Colonic mucosa (tissue), 4 donors: ENCODE measurements around the gene ZFAND3. TPM values are rescaled to one million over a fixed set of nuclear protein-coding genes. Genes with fewer than 3 reads are reported as not detected.

Source experiments
- DNase-seq: peaks from one replicate; pipeline ENCODE4 v3.0.0-alpha.2; 2020
- H3K27ac ChIP-seq: fragments of 200-600 bp; one replicate; pipeline ENCODE4 v1.8.0; 2021
- H3K27me3 ChIP-seq: fragments of 200-600 bp; one replicate; pipeline ENCODE4 v1.8.0; 2021
- H3K36me3 ChIP-seq: fragments of 200-600 bp; one replicate; pipeline ENCODE4 v1.8.0; 2021
- H3K4me1 ChIP-seq: fragments of 200-600 bp; one replicate; pipeline ENCODE4 v1.8.0; 2021; ENCODE audit warnings: mild to moderate bottlenecking
- H3K4me3 ChIP-seq: fragments of 200-600 bp; one replicate; pipeline ENCODE4 v1.8.0; 2021
- H3K9ac ChIP-seq, 2 donors: one replicate each; pipeline ENCODE4 v1.7.0; 2013; ENCODE audit warnings: control low read depth in 2 of 2, low read depth in 2 of 2, low read length in 2 of 2
- H3K9me3 ChIP-seq: fragments of 200-600 bp; one replicate; pipeline ENCODE4 v1.8.0; 2021
- intact Hi-C: fragments of 100-400 bp; cut with DNase I; formaldehyde crosslinking; loops from one replicate; pipeline ENCODE4 v1.14.1; 2022
- total RNA-seq, 2 donors: library from RNA; stranded (reverse); fragmentation: NEBNext Ultra II Directional in 1 of 2; extraction: Animal tissue kit (Norgen Biotek cat#: 25700) in 1 of 2; gene quantifications; one replicate each; pipeline ENCODE4 v1.2.1, GENCODE V29; 2021
- TF ChIP-seq, protein P1 (sequence below): fragments of 200-600 bp; IDR thresholded peaks from one replicate; pipeline ENCODE4 v1.8.0; 2022; ENCODE audit warnings: antibody characterized with exemption, mild to moderate bottlenecking
- donor health status: healthy.
- donor health status: DM: no; HTN: no; CAD: no.
- donor health status: DM: no; HTN: no; CAD: no.

Gene ZFAND3
- total RNA-seq, 2 donors from 2014 or later = 42.0 to 96.8 TPM

GRCh38 chr6:37824170-37824569 is 4.6 kb downstream of the ZFAND3 start:
- Histone ChIP-seq H3K4me3 (no peak overlapping the region), H3K27me3 (no peaks in the 10 kb centered on the region), H3K27ac (no peak overlapping the region), H3K9me3 (no peaks in the 10 kb centered on the region), H3K36me3 (no peaks in the 10 kb centered on the region), H3K4me1 (peaks cover 7% of the 10 kb centered on the region), H3K9ac (no peak overlapping the region)
- DNase-seq = no peak
- intact Hi-C loops = no loop called here
- TF ChIP-seq, protein P1, sequence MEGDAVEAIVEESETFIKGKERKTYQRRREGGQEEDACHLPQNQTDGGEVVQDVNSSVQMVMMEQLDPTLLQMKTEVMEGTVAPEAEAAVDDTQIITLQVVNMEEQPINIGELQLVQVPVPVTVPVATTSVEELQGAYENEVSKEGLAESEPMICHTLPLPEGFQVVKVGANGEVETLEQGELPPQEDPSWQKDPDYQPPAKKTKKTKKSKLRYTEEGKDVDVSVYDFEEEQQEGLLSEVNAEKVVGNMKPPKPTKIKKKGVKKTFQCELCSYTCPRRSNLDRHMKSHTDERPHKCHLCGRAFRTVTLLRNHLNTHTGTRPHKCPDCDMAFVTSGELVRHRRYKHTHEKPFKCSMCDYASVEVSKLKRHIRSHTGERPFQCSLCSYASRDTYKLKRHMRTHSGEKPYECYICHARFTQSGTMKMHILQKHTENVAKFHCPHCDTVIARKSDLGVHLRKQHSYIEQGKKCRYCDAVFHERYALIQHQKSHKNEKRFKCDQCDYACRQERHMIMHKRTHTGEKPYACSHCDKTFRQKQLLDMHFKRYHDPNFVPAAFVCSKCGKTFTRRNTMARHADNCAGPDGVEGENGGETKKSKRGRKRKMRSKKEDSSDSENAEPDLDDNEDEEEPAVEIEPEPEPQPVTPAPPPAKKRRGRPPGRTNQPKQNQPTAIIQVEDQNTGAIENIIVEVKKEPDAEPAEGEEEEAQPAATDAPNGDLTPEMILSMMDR = no peak

DNA sequence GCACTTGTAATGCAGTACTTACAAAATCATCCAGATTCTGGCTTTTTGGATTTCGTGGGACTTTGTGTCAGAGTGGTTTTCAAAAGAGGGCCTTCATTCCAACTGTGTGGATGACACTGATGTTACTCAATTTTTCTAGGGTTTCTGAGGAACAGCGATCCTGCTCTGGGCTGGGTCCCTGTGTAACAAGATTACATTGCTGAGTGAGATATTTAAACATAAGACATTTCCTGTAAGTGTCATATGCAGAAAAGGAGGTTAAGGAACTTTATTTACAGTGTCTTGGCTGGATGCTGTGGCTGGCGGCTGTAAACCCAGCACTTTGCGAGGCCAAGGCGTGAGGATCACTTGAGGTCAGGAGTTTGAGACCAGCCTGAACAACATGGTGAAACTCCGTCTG is 6.7 kb downstream of the ZFAND3 start:
- Histone ChIP-seq H3K36me3 (no peaks in the 10 kb centered on the region), H3K27me3 (no peaks in the 10 kb centered on the region), H3K4me1 (peaks cover 7% of the 10 kb centered on the region), H3K4me3 (no peak overlapping the region), H3K9me3 (no peaks in the 10 kb centered on the region), H3K9ac (no peak overlapping the region), H3K27ac (no peak overlapping the region)
- TF ChIP-seq, protein P1 = no peak
- no peak for DNase-seq
- intact Hi-C loops = no loop called here

- Histone ChIP-seq H3K9me3 (no peaks in the 10 kb centered on the region), H3K36me3 (no peaks in the 10 kb centered on the region), H3K27ac (no peak overlapping the region), H3K27me3 (no peaks in the 10 kb centered on the region), H3K4me3 (no peak overlapping the region), H3K9ac (no peak overlapping the region), H3K4me1 (peaks cover 4% of the 10 kb centered on the region)
- intact Hi-C loops = no loop called here
- no peak for DNase-seq
- TF ChIP-seq, protein P1 = no peak
Measured at GRCh38 chr6:37826993-37827392, 7.5 kb downstream of the ZFAND3 start.

- Histone ChIP-seq H3K4me3 (no peak overlapping the region), H3K27ac (peak overlapping the region; percentile 59), H3K9ac (peak overlapping the region in 1 of 2 donors; percentile 2), H3K27me3 (no peaks in the 10 kb centered on the region), H3K9me3 (no peaks in the 10 kb centered on the region), H3K4me1 (peaks cover 4% of the 10 kb centered on the region), H3K36me3 (no peaks in the 10 kb centered on the region)
- no peak for DNase-seq
- intact Hi-C loops = no loop called here
- TF ChIP-seq, protein P1 = no peak
Measured at GRCh38 chr6:37827603-37828265, 8.2 kb downstream of the ZFAND3 start.

- intact Hi-C loops = no loop called here
Measured at GRCh38 chr6:37830225-37830624, 10.7 kb downstream of the ZFAND3 start.

More at GRCh38 chr6:37830225-37830624, 10.7 kb downstream of the ZFAND3 start:
- TF ChIP-seq, protein P1 = no peak
- Histone ChIP-seq H3K4me3 (no peak overlapping the region), H3K27me3 (no peaks in the 10 kb centered on the region), H3K36me3 (no peaks in the 10 kb centered on the region), H3K4me1 (peaks cover 4% of the 10 kb centered on the region), H3K27ac (no peak overlapping the region), H3K9me3 (no peaks in the 10 kb centered on the region), H3K9ac (no peak overlapping the region)
- no peak for DNase-seq
